Measurements from ENCODE around the gene PRKG2. TPM values are rescaled to one million over a fixed set of nuclear protein-coding genes. Genes with fewer than 3 reads are reported as not detected.
A peak's percentile ranks its signal among the peaks of the same experiment; 100 is the strongest.
"Not testable (repeated sequence)": the region's sequence is repeated elsewhere in the genome, so short reads cannot be mapped to it uniquely, and the experiment has no call there.

PRKG2 gene
- total RNA-seq, 2 experiments from 2014 or later: 0.12 to 0.58 TPM

- no peak for DNase-seq
- H3K4me1 Mint-ChIP-seq: no peaks in the 10 kb centered on the region
- H3K27ac Mint-ChIP-seq: no peak overlapping the region
- no peak overlapping the region for H3K4me3 Mint-ChIP-seq
- H3K27me3 Mint-ChIP-seq: peaks cover 24% of the 10 kb centered on the region
- no peaks in the 10 kb centered on the region for H3K9me3 Mint-ChIP-seq
- H3K36me3 Mint-ChIP-seq: no peaks in the 10 kb centered on the region
These were observed 10.2 kb upstream of the PRKG2 start for GRCh38 chr4:81225252-81225651.

GRCh38 chr4:81222082-81222472 lies 7.1 kb upstream of the PRKG2 start:
- DNase-seq, H3K4me1 Mint-ChIP-seq, H3K36me3 Mint-ChIP-seq, H3K9me3 Mint-ChIP-seq, H3K4me3 Mint-ChIP-seq, H3K27ac Mint-ChIP-seq: not testable (repeated sequence)
- H3K27me3 Mint-ChIP-seq: peaks cover 48% of the 10 kb centered on the region

GRCh38 chr4:81221303-81222081 lies 6.5 kb upstream of the PRKG2 start:
- no peak for DNase-seq
- Mint-ChIP-seq H3K4me1 (no peaks in the 10 kb centered on the region), H3K27ac (no peak overlapping the region), H3K27me3 (peaks cover 51% of the 10 kb centered on the region), H3K36me3 (no peaks in the 10 kb centered on the region), H3K4me3 (no peak overlapping the region), H3K9me3 (no peaks in the 10 kb centered on the region)

GRCh38 chr4:81220271-81220670 lies 5.2 kb upstream of the PRKG2 start:
- no peak overlapping the region for H3K4me3 Mint-ChIP-seq
- H3K27me3 Mint-ChIP-seq: peaks cover 58% of the 10 kb centered on the region
- peaks cover 4% of the 10 kb centered on the region for H3K4me1 Mint-ChIP-seq
- no peak overlapping the region for H3K27ac Mint-ChIP-seq
- no peak for DNase-seq
- no peaks in the 10 kb centered on the region for H3K36me3 Mint-ChIP-seq
- H3K9me3 Mint-ChIP-seq: no peaks in the 10 kb centered on the region

GRCh38 chr4:81218206-81218605 lies 3.2 kb upstream of the PRKG2 start:
- no peaks in the 10 kb centered on the region for H3K36me3 Mint-ChIP-seq
- no peak for DNase-seq
- no peak overlapping the region for H3K27ac Mint-ChIP-seq
- no peaks in the 10 kb centered on the region for H3K9me3 Mint-ChIP-seq
- H3K4me3 Mint-ChIP-seq: no peak overlapping the region
- peaks cover 10% of the 10 kb centered on the region for H3K4me1 Mint-ChIP-seq
- H3K27me3 Mint-ChIP-seq: peaks cover 51% of the 10 kb centered on the region

- Mint-ChIP-seq H3K4me1 (peaks cover 10% of the 10 kb centered on the region), H3K27me3 (peaks cover 51% of the 10 kb centered on the region), H3K9me3 (no peaks in the 10 kb centered on the region), H3K4me3 (no peak overlapping the region), H3K27ac (no peak overlapping the region), H3K36me3 (no peaks in the 10 kb centered on the region)
- no peak for DNase-seq
These were observed 2.8 kb upstream of the PRKG2 start for GRCh38 chr4:81217779-81218178.

- H3K27me3 Mint-ChIP-seq: peaks cover 52% of the 10 kb centered on the region
- H3K36me3 Mint-ChIP-seq: no peaks in the 10 kb centered on the region
- H3K4me1 Mint-ChIP-seq: peaks cover 10% of the 10 kb centered on the region
- H3K27ac Mint-ChIP-seq: no peak overlapping the region
- DNase-seq: no peak
- H3K9me3 Mint-ChIP-seq: no peaks in the 10 kb centered on the region
- H3K4me3 Mint-ChIP-seq: no peak overlapping the region
These were observed 909 bp upstream of the PRKG2 start for GRCh38 chr4:81215931-81216330.

GRCh38 chr4:81214144-81214880 lies 710 bp downstream of the PRKG2 start:
- peak overlapping the region; percentile 66 for H3K4me3 Mint-ChIP-seq
- no peaks in the 10 kb centered on the region for H3K36me3 Mint-ChIP-seq
- H3K27ac Mint-ChIP-seq: no peak overlapping the region
- peaks cover 10% of the 10 kb centered on the region for H3K4me1 Mint-ChIP-seq
- DNase-seq: peak; percentile 6
- peaks cover 2% of the 10 kb centered on the region for H3K9me3 Mint-ChIP-seq
- H3K27me3 Mint-ChIP-seq: peaks cover 58% of the 10 kb centered on the region

- no peaks in the 10 kb centered on the region for H3K36me3 Mint-ChIP-seq
- H3K4me1 Mint-ChIP-seq: peaks cover 10% of the 10 kb centered on the region
- peaks cover 54% of the 10 kb centered on the region for H3K27me3 Mint-ChIP-seq
- H3K9me3 Mint-ChIP-seq: peaks cover 2% of the 10 kb centered on the region
- H3K4me3 Mint-ChIP-seq: no peak overlapping the region
- no peak overlapping the region for H3K27ac Mint-ChIP-seq
- no peak for DNase-seq
These were observed 1.4 kb downstream of the PRKG2 start for GRCh38 chr4:81213671-81214070.

- H3K4me3 Mint-ChIP-seq: no peak overlapping the region
- H3K4me1 Mint-ChIP-seq: peaks cover 10% of the 10 kb centered on the region
- DNase-seq: no peak
These were observed 3.1 kb downstream of the PRKG2 start for GRCh38 chr4:81211956-81212355.

GRCh38 chr4:81207828-81208227 lies 7.2 kb downstream of the PRKG2 start:
- H3K27ac Mint-ChIP-seq: no peak overlapping the region
- H3K27me3 Mint-ChIP-seq: peaks cover 60% of the 10 kb centered on the region
- no peak overlapping the region for H3K4me3 Mint-ChIP-seq
- no peaks in the 10 kb centered on the region for H3K4me1 Mint-ChIP-seq
- H3K9me3 Mint-ChIP-seq: peaks cover 2% of the 10 kb centered on the region
- DNase-seq: no peak
- H3K36me3 Mint-ChIP-seq: no peaks in the 10 kb centered on the region

More at GRCh38 chr4:81211956-81212355, 3.1 kb downstream of the PRKG2 start:
- Mint-ChIP-seq H3K9me3 (peaks cover 2% of the 10 kb centered on the region), H3K27me3 (peaks cover 50% of the 10 kb centered on the region), H3K27ac (no peak overlapping the region), H3K36me3 (no peaks in the 10 kb centered on the region)

- Mint-ChIP-seq H3K27me3 (peaks cover 45% of the 10 kb centered on the region), H3K27ac (no peak overlapping the region), H3K4me1 (no peaks in the 10 kb centered on the region), H3K36me3 (no peaks in the 10 kb centered on the region), H3K9me3 (peaks cover 2% of the 10 kb centered on the region), H3K4me3 (no peak overlapping the region)
- no peak for DNase-seq
These were observed 9.7 kb downstream of the PRKG2 start for GRCh38 chr4:81205302-81205701.

- Mint-ChIP-seq H3K36me3 (no peaks in the 10 kb centered on the region), H3K9me3 (no peaks in the 10 kb centered on the region), H3K27ac (no peak overlapping the region), H3K4me1 (no peaks in the 10 kb centered on the region), H3K4me3 (no peak overlapping the region), H3K27me3 (peaks cover 38% of the 10 kb centered on the region)
- DNase-seq: no peak
These were observed 10.5 kb downstream of the PRKG2 start for GRCh38 chr4:81204571-81204970.

GRCh38 chr4:81199831-81200230 lies 15.2 kb downstream of the PRKG2 start:
- no peak overlapping the region for H3K4me3 Mint-ChIP-seq
- H3K9me3 Mint-ChIP-seq: no peaks in the 10 kb centered on the region
- H3K27me3 Mint-ChIP-seq: peaks cover 12% of the 10 kb centered on the region
- no peak for DNase-seq
- H3K36me3 Mint-ChIP-seq: no peaks in the 10 kb centered on the region
- no peaks in the 10 kb centered on the region for H3K4me1 Mint-ChIP-seq
- no peak overlapping the region for H3K27ac Mint-ChIP-seq

- Mint-ChIP-seq H3K4me3 (no peak overlapping the region), H3K9me3 (no peaks in the 10 kb centered on the region), H3K27ac (no peak overlapping the region), H3K36me3 (no peaks in the 10 kb centered on the region), H3K27me3 (peaks cover 3% of the 10 kb centered on the region), H3K4me1 (no peaks in the 10 kb centered on the region)
- no peak for DNase-seq
These were observed 16.4 kb downstream of the PRKG2 start for GRCh38 chr4:81198609-81199008.

Measured in activated naive CD8-positive, alpha-beta T cell treated with anti-CD3 and anti-CD28 coated beads for 36 hours (primary cell).